ENCODE measurements around the gene ZNF592. TPM values are rescaled to one million over a fixed set of nuclear protein-coding genes. Genes with fewer than 3 reads are reported as not detected.

The ZNF592 gene
- polyA plus RNA-seq, 2 of the 4 experiments (the other 2 are of a cell fraction), result 12.4 to 13.9 TPM

GRCh38 chr15:84783493-84784251, 35.3 kb downstream of the ZNF592 start:
- FAIRE-seq (no peak), DNase-seq (ENCODE audit: low read depth in 1 of 2, low spot score in 1 of 2) (no peak), ATAC-seq (peak in 1 of 2 experiments; percentile 24; a peak in 2 of 6 replicates)
- Histone ChIP-seq H3K4me2 (no peak overlapping the region), H3K4me1 (no peaks in the 10 kb centered on the region), H3K4me3 (no peak overlapping the region), H3K9me3 (no peaks in the 10 kb centered on the region), H3K27ac (no peak overlapping the region)
- ChIA-PET CTCF (interaction anchor here (0.9 to 1.5 kb wide), 2 partner anchors 10 to 127 kb away, joined by 3 to 4 read pairs; no protein-coding TSS in a partner anchor), POLR2A (no interaction called here)
- 88% methylated on average over 12 of the region's 12 CpGs for WGBS (ENCODE audit: missing lambda C conversion rate)
- TF ChIP-seq JUN (IDR thresholded peaks at IDR 0.05) (no peak), RARB (CRISPR knock-in tag; IDR thresholded peaks at IDR 0.05) (no peak), CTCF (IDR thresholded peaks at IDR 0.05) (no peak; the same call in 2 of the 3 replicates), ZC3H11A (IDR thresholded peaks at IDR 0.05) (no peak), RAD21 (conservative IDR thresholded peaks at IDR 0.05 in 1 of 2, IDR thresholded peaks at IDR 0.05 in 1 of 2) (peak in 1 of 2 experiments; percentile 6; a peak in 1 of 5 replicates), HOXA7 (CRISPR knock-in tag; IDR thresholded peaks at IDR 0.05) (no peak), BHLHE40 (IDR thresholded peaks at IDR 0.05; ENCODE audit: low read depth, low read length) (no peak), ATOH8 (CRISPR knock-in tag; IDR thresholded peaks at IDR 0.05; ENCODE audit: low read depth) (no peak)

GRCh38 chr15:84784262-84784661, 35.9 kb downstream of the ZNF592 start:
- FAIRE-seq (no peak), DNase-seq (ENCODE audit: low read depth in 1 of 2, low spot score in 1 of 2) (no peak), ATAC-seq (peak in 1 of 2 experiments; percentile 12; a peak in 1 of 6 replicates)
- no peak overlapping the region for H3K4me2 ChIP-seq
- H3K4me1 ChIP-seq, result no peaks in the 10 kb centered on the region
- H3K4me3 ChIP-seq, result no peak overlapping the region
- no peaks in the 10 kb centered on the region for H3K9me3 ChIP-seq
- WGBS (ENCODE audit: missing lambda C conversion rate), result 96% methylated on average over 17 of the region's 17 CpGs
- ChIA-PET CTCF (interaction anchor here (0.8 to 1.5 kb wide), 2 partner anchors 127 to 144 kb away, joined by 3 read pairs; no protein-coding TSS in a partner anchor), POLR2A (no interaction called here)
- no peak overlapping the region for H3K27ac ChIP-seq
- TF ChIP-seq MAZ (IDR thresholded peaks at IDR 0.05; ENCODE audit: borderline replicate concordance, low read depth, low read length), result no peak
- no peak for TF ChIP-seq FOSL2 (IDR thresholded peaks at IDR 0.05)
- no peak for TF ChIP-seq FOSL2 (CRISPR knock-in tag; IDR thresholded peaks at IDR 0.05)
- no peak for TF ChIP-seq HDAC2 (IDR thresholded peaks at IDR 0.05)
- TF ChIP-seq PBX3 (IDR thresholded peaks at IDR 0.05), result no peak
- TF ChIP-seq RAD21 (conservative IDR thresholded peaks at IDR 0.05 in 1 of 2, IDR thresholded peaks at IDR 0.05 in 1 of 2), result no peak
- TF ChIP-seq NR3C1 (IDR thresholded peaks at IDR 0.05), result no peak
- TF ChIP-seq ESRRA (IDR thresholded peaks at IDR 0.05; ENCODE audit: borderline replicate concordance, low read length), result no peak
- TF ChIP-seq POLR2A (IDR thresholded peaks at IDR 0.05; ENCODE audit: low read length), result no peak
- TF ChIP-seq MAFK (IDR thresholded peaks at IDR 0.05; ENCODE audit: partially characterized antibody), result no peak
- TF ChIP-seq USF2 (IDR thresholded peaks at IDR 0.05), result no peak
- no peak for TF ChIP-seq CHD2 (IDR thresholded peaks at IDR 0.05; ENCODE audit: low read length, partially characterized antibody)
- TF ChIP-seq CBX2 (IDR thresholded peaks at IDR 0.05; ENCODE audit: borderline replicate concordance, low read depth), result no peak
